Sigmoid colon (tissue), 3 donors: ENCODE measurements around the gene PPCDC.

Source experiments
- CTCF ChIP-seq, 4 experiments: fragments of 450-650 bp in 3 of 4; fragments of 200-600 bp in 1 of 4; IDR thresholded peaks; one replicate each; pipeline ENCODE4 v1.5.1; 2016 to 2019; ENCODE audit warnings: antibody characterized with exemption in 4 of 4, mild to moderate bottlenecking in 3 of 4, moderate library complexity in 2 of 4
- POLR2A ChIP-seq, 2 donors: fragments of 450-650 bp; IDR thresholded peaks; one replicate each; pipeline ENCODE4 v1.6.1; 2016; ENCODE audit warnings: antibody characterized with exemption in 2 of 2, mild to moderate bottlenecking in 2 of 2, moderate library complexity in 2 of 2

- TF ChIP-seq CTCF (IDR thresholded peaks at IDR 0.05) (no peak), POLR2A (IDR thresholded peaks at IDR 0.05) (no peak)
These were observed 21.0 kb downstream of the PPCDC start for GRCh38 chr15:75044258-75044878.
